ENCODE measurements around the gene LUZP2.

DNA sequence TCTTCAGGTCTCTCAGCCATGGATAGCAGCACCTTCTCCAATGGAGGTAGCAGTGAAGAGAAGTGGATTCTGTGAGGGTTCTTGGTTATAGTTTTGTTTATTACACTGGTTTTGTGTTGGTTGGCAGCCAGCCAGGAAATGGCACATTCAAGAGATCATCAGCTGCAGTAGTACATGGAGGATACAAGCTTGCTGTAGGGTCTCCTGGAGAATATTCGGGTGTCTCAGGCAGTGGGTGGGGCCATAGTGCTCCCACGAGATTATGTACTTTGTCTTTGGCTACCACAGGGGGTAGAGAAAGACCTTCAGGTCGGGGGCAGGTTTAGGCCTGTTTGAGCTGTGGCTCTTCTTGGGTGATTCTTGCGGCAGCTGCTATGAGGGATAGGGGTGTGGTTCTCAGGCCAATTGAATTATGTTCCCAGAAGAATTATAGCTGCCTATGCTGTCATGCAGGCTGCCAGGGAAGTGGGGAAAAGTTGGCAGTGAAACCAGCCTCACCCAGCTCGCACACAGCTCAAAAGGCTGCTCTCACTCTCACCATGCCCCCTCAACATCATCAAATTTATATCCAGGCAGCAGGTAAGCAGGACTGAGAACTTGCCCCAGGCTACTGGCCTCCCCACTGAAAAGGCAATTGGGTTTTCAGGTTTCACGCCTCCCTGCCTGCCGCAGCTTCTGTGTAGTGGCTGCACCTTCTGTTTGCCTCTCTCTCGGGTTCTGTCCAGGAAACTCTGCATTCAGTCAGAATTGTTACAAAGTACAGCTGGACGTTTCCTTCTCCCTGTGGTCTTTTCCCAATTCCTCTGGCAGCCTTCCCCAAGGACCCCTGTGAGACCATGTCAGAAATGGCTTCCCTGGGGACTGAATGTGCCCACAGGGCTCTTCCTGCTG is 435.5 kb downstream of the LUZP2 start:
- TF ChIP-seq EZH2phosphoT487 (IDR thresholded peaks at IDR 0.05; ENCODE audit: borderline replicate concordance, low read length): no peak
- TF ChIP-seq, protein P1, sequence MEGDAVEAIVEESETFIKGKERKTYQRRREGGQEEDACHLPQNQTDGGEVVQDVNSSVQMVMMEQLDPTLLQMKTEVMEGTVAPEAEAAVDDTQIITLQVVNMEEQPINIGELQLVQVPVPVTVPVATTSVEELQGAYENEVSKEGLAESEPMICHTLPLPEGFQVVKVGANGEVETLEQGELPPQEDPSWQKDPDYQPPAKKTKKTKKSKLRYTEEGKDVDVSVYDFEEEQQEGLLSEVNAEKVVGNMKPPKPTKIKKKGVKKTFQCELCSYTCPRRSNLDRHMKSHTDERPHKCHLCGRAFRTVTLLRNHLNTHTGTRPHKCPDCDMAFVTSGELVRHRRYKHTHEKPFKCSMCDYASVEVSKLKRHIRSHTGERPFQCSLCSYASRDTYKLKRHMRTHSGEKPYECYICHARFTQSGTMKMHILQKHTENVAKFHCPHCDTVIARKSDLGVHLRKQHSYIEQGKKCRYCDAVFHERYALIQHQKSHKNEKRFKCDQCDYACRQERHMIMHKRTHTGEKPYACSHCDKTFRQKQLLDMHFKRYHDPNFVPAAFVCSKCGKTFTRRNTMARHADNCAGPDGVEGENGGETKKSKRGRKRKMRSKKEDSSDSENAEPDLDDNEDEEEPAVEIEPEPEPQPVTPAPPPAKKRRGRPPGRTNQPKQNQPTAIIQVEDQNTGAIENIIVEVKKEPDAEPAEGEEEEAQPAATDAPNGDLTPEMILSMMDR (IDR thresholded peaks at IDR 0.05; ENCODE audit: low read depth, low read length, poor library complexity, severe bottlenecking): no peak

All from DOHH2 (cell line).